ENCODE results near the gene TDRD3.

Gene TDRD3

GRCh38 chr13:60612593-60612992 lies 215.6 kb downstream of the TDRD3 start:
- TF ChIP-seq CTCF (IDR thresholded peaks at IDR 0.05; ENCODE audit: low read depth, low read length): no peak
- TF ChIP-seq POLR2A (IDR thresholded peaks at IDR 0.05; ENCODE audit: extremely low read depth, insufficient read length): no peak
- TF ChIP-seq MAX (IDR thresholded peaks at IDR 0.05; ENCODE audit: low read depth, low read length): no peak
- TF ChIP-seq MYC (IDR thresholded peaks at IDR 0.05; ENCODE audit: low read depth, low read length): no peak

GRCh38 chr13:60613080-60613479 lies 216.1 kb downstream of the TDRD3 start:
- no peak overlapping the region for H3K4me3 ChIP-seq (ENCODE audit: low read depth, low read length)
- DNase-seq (ENCODE audit: low read depth): no peak
- TF ChIP-seq CTCF (IDR thresholded peaks at IDR 0.05; ENCODE audit: low read depth, low read length): no peak
- TF ChIP-seq MYC (IDR thresholded peaks at IDR 0.05; ENCODE audit: low read depth, low read length): no peak
- TF ChIP-seq MAX (IDR thresholded peaks at IDR 0.05; ENCODE audit: low read depth, low read length): no peak
- TF ChIP-seq POLR2A (IDR thresholded peaks at IDR 0.05; ENCODE audit: extremely low read depth, insufficient read length): no peak

More at GRCh38 chr13:60612593-60612992, 215.6 kb downstream of the TDRD3 start:
- no peak for DNase-seq (ENCODE audit: low read depth)
- H3K4me3 ChIP-seq (ENCODE audit: low read depth, low read length): no peak overlapping the region

GRCh38 chr13:60617991-60618733 lies 221.1 kb downstream of the TDRD3 start:
- TF ChIP-seq MAX (IDR thresholded peaks at IDR 0.05; ENCODE audit: low read depth, low read length) (no peak), CTCF (IDR thresholded peaks at IDR 0.05; ENCODE audit: low read depth, low read length) (peak; percentile 17)
- no peak overlapping the region for H3K4me3 ChIP-seq (ENCODE audit: low read depth, low read length)
- DNase-seq (ENCODE audit: low read depth): peak; percentile 20

GRCh38 chr13:60619461-60619860 lies 222.4 kb downstream of the TDRD3 start:
- TF ChIP-seq CTCF (IDR thresholded peaks at IDR 0.05; ENCODE audit: low read depth, low read length) (no peak), MYC (IDR thresholded peaks at IDR 0.05; ENCODE audit: low read depth, low read length) (no peak), MAX (IDR thresholded peaks at IDR 0.05; ENCODE audit: low read depth, low read length) (no peak), POLR2A (IDR thresholded peaks at IDR 0.05; ENCODE audit: extremely low read depth, insufficient read length) (no peak)
- DNase-seq (ENCODE audit: low read depth): peak; percentile 43
- H3K4me3 ChIP-seq (ENCODE audit: low read depth, low read length): no peak overlapping the region

GRCh38 chr13:60620611-60621395 lies 223.8 kb downstream of the TDRD3 start:
- no peak overlapping the region for H3K4me3 ChIP-seq (ENCODE audit: low read depth, low read length)
- DNase-seq (ENCODE audit: low read depth): no peak
- TF ChIP-seq MYC (IDR thresholded peaks at IDR 0.05; ENCODE audit: low read depth, low read length) (no peak), CTCF (IDR thresholded peaks at IDR 0.05; ENCODE audit: low read depth, low read length) (no peak), MAX (IDR thresholded peaks at IDR 0.05; ENCODE audit: low read depth, low read length) (no peak), POLR2A (IDR thresholded peaks at IDR 0.05; ENCODE audit: extremely low read depth, insufficient read length) (no peak)
